ENCODE results near the gene FARP1.

DNA sequence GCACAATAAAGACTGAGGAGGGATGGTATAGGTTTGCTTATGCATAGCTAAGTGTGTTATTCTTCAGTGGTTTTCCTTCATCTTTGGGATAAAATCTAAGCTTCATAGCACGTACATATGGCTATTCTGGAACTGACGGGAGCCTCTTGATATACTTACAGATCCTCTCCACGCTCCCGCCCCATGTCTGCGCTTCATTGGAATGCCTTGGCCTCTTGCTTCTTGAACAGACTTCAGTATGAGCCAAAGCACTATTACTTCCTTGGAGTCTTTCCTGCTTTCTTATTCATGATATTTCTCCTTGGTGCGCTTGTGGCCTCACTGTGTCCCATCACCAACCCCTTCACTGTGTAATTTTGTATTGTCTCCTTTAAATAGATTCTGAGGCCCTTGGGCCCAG is 145.3 kb downstream of the FARP1 start:
- no peak for TF ChIP-seq POLR2A (IDR thresholded peaks at IDR 0.05)
- TF ChIP-seq, protein P1, sequence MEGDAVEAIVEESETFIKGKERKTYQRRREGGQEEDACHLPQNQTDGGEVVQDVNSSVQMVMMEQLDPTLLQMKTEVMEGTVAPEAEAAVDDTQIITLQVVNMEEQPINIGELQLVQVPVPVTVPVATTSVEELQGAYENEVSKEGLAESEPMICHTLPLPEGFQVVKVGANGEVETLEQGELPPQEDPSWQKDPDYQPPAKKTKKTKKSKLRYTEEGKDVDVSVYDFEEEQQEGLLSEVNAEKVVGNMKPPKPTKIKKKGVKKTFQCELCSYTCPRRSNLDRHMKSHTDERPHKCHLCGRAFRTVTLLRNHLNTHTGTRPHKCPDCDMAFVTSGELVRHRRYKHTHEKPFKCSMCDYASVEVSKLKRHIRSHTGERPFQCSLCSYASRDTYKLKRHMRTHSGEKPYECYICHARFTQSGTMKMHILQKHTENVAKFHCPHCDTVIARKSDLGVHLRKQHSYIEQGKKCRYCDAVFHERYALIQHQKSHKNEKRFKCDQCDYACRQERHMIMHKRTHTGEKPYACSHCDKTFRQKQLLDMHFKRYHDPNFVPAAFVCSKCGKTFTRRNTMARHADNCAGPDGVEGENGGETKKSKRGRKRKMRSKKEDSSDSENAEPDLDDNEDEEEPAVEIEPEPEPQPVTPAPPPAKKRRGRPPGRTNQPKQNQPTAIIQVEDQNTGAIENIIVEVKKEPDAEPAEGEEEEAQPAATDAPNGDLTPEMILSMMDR (IDR thresholded peaks at IDR 0.05): no peak
